HG02678 (cell line): ENCODE measurements around the gene LIMCH1.

Source experiments
- ATAC-seq: cut with Tn5 transposase; IDR thresholded peaks from one replicate; pipeline ENCODE4 v1.9.1; 2021; ENCODE audit warnings: mild to moderate bottlenecking, moderate library complexity; ENCODE audit not compliant: unreplicated experiment

LIMCH1 gene

GRCh38 chr4:41559940-41560516 lies 22.1 kb downstream of the LIMCH1 start:
- ATAC-seq = no peak

- no peak for ATAC-seq
Observed at GRCh38 chr4:41561244-41561643, 23.3 kb downstream of the LIMCH1 start.

- no peak for ATAC-seq
Observed at GRCh38 chr4:41567186-41567585, 29.2 kb downstream of the LIMCH1 start.

DNA sequence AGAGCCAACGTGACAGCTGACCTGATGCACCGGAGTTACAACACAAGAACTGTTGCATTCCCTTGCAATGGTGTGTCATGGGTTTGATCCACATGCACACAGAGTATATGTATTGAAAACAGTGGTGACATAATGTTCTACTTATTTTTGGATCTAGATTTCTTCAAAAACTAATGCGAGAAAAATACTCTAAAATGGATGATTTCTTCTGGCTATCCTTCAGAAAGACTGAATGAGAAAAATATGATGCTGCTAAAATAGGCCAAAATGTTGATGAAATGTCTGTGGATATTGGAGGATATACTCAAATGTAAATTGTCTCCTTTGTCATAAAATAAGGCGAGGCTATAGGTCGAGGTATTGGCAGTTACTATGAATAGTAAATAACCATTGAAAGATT lies 30.4 kb downstream of the LIMCH1 start:
- ATAC-seq = no peak

DNA sequence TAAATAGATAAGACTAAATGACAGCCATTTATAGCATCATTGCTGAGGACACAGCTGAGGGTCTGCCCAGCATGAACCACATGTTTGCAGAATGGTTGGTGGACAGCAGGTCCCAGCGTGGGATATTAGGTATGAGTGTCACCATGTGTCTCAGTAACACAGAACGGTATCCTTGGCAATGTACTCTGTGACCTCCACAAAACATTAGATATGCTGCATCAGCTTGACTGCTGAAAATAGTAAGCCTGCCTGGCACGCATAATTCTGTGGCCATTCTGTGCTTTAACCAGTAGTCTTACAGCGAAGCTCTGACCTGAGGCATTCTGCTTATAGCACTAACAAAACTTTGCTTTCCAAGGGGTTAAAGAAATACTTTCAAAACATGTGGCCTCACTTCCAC lies 32.0 kb downstream of the LIMCH1 start:
- ATAC-seq = no peak

DNA sequence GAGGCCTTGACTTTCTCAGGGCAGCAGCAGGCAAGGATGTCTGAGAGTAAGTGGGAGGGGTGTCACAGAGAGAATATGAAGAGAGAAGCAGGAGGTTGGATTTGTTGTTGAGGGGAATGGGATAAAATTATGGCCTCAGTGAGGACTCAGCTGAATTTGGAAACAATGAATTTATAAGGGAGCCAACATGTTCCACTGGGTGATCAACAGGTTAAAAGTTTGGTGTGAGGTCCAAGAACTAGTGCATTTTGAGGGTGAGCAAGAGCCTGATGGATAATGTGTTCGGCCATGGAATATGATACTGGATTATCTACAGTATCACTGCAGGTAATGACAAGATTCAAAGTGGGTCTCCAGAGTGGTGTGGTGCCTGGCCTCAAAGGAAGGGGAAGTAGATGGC lies 33.5 kb downstream of the LIMCH1 start:
- ATAC-seq = no peak

- no peak for ATAC-seq
Observed at GRCh38 chr4:41572516-41572915, 34.6 kb downstream of the LIMCH1 start.

GRCh38 chr4:41572956-41573355 lies 35.0 kb downstream of the LIMCH1 start:
- no peak for ATAC-seq

DNA sequence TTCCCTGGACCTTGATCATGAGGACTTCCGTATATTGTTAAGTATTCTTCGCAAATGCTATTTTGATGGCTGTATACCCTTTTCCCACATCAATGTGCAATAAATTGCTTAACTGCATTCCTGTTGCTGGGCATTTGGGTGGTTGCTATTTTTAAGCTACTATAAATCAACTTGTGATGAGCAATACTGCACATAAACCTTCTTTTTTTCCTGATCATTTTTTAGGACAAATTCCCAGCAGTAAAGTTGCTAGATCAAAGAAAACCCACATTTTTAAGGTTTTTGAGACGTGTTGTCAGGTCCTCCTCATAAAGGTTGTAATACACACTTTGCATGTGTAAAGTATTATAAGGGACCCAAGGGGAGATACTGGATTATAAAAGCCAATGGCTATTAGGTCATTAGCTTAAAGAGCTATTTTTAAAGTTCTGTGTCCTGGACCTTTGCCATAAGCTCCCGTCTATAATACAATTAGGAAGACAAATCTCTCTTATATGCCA lies 35.6 kb downstream of the LIMCH1 start:
- no peak for ATAC-seq

- no peak for ATAC-seq
Observed at GRCh38 chr4:41575207-41575606, 37.2 kb downstream of the LIMCH1 start.

- ATAC-seq = no peak
Observed at GRCh38 chr4:41575665-41576064, 37.7 kb downstream of the LIMCH1 start.

GRCh38 chr4:41579043-41579442 lies 41.1 kb downstream of the LIMCH1 start:
- ATAC-seq = no peak

- no peak for ATAC-seq
Observed at GRCh38 chr4:41579526-41579925, 41.6 kb downstream of the LIMCH1 start.

DNA sequence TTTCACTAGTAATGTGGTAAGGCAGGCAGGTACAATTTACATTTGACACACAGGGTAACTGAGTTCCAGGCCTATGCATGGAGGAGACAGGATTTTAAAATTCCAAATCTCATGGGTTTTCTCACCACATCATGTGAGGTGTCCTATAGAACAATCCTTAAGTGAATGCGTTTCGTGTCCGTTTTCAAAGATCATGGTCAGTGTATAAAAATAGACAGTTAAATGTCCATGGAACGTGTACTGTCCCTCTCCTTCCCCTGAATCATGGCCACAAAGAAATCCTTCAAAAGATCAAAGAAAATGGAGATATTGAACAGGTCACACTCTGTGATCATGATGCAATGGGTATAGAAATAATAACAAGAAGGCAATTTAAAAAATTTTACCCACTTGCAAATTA lies 42.0 kb downstream of the LIMCH1 start:
- ATAC-seq = no peak

GRCh38 chr4:41586675-41587225 lies 48.8 kb downstream of the LIMCH1 start:
- ATAC-seq = no peak

GRCh38 chr4:41587286-41587685 lies 49.3 kb downstream of the LIMCH1 start:
- no peak for ATAC-seq

GRCh38 chr4:41590591-41590990 lies 52.6 kb downstream of the LIMCH1 start:
- ATAC-seq = no peak

- ATAC-seq = no peak
Observed at GRCh38 chr4:41594432-41594831, 56.5 kb downstream of the LIMCH1 start.

- ATAC-seq = no peak
Observed at GRCh38 chr4:41597494-41597893, 59.5 kb downstream of the LIMCH1 start.

GRCh38 chr4:41598580-41598979 lies 60.6 kb downstream of the LIMCH1 start:
- no peak for ATAC-seq

DNA sequence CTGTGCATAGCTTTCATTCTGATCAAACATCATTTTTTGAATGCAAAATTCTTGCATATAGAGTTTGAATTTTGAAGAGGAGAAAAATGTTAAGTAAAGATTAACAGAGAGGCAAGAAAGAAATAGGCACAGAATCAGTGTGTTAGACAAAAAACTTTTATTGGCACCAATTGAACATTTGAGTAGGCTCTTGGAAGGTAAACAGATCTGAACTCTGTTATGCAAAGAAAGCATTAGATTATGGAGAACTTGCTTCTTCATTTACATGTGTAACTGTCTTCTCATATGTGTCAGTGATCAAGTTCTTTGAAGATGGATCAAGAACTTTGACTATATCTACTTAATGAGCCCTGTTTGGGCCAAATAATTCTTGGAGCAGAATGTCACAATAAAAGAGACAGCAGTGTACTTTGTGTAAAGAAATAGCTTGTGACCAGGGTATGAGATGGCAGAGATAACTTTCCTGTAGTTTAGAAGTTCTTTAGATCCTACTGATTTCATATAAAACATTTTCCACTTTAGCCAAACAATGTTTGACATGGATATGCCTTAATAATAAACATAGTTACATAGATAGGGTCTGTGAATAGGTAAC lies 61.3 kb downstream of the LIMCH1 start:
- no peak for ATAC-seq

GRCh38 chr4:41600243-41600912 lies 62.4 kb downstream of the LIMCH1 start:
- no peak for ATAC-seq
